Amniotic stem cell (primary cell): ENCODE results near the gene LETM1.

Experiments
- DNase-seq: peaks from one replicate; lab custom pipeline; 2025; lab: John Stamatoyannopoulos, UW

The LETM1 gene

DNA sequence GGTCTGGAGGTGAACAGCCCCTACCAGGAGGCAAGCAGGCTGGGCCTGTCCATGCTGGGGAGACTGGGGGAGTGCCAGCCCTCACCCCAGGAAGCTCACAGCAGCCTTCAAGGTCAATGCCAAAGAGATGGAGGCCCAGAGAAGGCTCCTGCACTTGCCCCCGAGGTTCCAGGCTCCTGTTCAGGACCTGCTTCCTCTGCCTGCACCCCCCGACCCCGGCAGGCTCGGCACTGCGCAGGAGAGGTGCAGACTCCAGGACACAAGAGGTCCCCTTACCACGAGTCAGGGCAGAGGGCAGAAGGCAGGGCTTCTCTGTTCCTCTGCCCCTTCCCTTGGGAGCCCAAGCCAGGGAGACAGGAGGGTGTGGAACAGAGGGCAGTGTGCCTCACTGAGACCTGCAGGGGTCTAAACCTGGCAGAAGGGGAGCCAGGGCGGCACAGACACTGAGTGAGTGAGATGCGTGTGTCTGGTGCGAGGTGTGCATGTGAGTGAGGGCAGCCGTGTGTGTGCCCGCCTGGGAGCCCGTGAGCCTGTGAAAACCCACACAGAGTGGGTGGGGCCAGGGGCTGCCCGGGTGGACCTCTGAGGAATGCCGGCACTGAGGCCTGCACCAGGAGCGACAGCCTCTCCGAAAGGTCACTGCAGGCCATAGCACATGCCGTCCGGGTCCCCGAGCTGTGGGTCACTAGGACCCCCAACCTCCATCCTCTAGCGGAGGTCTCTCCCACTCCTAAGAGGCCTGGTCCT, 93.5 kb downstream of the LETM1 start:
- DNase-seq: no peak
